ENCODE measurements around the gene GMDS. TPM values are rescaled to one million over a fixed set of nuclear protein-coding genes. Genes with fewer than 3 reads are reported as not detected.

Gene GMDS
- total RNA-seq, 1 donor from 2014 or later = 34.0 TPM

- no peak for DNase-seq (ENCODE audit: low spot score)
- Mint-ChIP-seq H3K4me3 (ENCODE audit: unreplicated experiment) (peak overlapping the region; percentile 75), H3K27ac (ENCODE audit: unreplicated experiment) (peak overlapping the region; percentile 83), H3K36me3 (ENCODE audit: low read depth) (peaks cover 34% of the 10 kb centered on the region), H3K4me1 (ENCODE audit: low read depth) (peaks cover 38% of the 10 kb centered on the region), H3K27me3 (ENCODE audit: low read depth) (no peaks in the 10 kb centered on the region), H3K9me3 (ENCODE audit: low read depth) (no peaks in the 10 kb centered on the region)
- TF ChIP-seq CTCF (IDR thresholded peaks at IDR 0.05) = no peak
Measured at GRCh38 chr6:1615151-1615852, 630.1 kb downstream of the GMDS start.

GRCh38 chr6:1614448-1615150, 630.8 kb downstream of the GMDS start:
- H3K4me1 Mint-ChIP-seq (ENCODE audit: low read depth) = peaks cover 36% of the 10 kb centered on the region
- H3K27ac Mint-ChIP-seq (ENCODE audit: unreplicated experiment) = peak overlapping the region; percentile 70
- TF ChIP-seq CTCF (IDR thresholded peaks at IDR 0.05) = no peak
- no peaks in the 10 kb centered on the region for H3K9me3 Mint-ChIP-seq (ENCODE audit: low read depth)
- H3K27me3 Mint-ChIP-seq (ENCODE audit: low read depth) = no peaks in the 10 kb centered on the region
- no peak for DNase-seq (ENCODE audit: low spot score)
- H3K36me3 Mint-ChIP-seq (ENCODE audit: low read depth) = peaks cover 34% of the 10 kb centered on the region
- peak overlapping the region; percentile 92 for H3K4me3 Mint-ChIP-seq (ENCODE audit: unreplicated experiment)

DNA sequence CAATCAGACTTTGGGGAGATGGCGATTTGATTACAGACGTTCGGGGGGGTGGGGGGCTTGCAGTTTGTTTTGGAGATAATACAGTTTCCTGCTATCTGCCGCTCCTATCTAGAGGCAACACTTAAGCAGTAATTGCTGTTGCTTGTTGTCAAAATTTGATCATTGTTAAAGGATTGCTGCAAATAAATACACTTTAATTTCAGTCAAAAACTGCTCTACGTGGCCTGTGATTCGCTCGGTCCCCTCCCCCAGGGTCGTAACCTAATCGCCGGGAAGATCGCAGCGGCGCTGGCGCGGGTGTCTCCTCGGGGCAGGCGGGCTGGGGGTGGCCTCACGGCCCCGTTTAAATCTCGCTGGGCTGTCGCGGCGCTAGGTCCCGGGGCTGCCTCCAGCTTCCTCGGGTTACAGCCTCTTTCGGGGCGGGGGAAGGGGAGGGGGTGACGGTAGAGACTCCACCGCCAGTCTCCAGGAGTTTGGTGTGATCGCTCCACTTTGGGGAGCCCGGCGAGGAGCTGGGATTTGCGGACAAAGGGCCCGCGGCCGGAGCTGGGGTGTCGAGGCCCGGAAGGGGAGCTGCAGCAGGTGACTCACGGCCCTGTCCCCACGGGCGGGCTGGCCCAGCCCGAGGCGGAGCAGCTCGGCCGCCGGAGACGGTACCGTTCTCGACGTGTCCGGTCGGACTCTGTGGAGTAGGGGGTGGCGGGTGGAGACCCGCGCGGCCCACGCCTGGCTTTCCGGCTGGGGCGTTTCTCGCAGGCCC, 631.5 kb downstream of the GMDS start:
- H3K4me3 Mint-ChIP-seq (ENCODE audit: unreplicated experiment) = peak overlapping the region; percentile 92
- no peak for DNase-seq (ENCODE audit: low spot score)
- peaks cover 34% of the 10 kb centered on the region for H3K4me1 Mint-ChIP-seq (ENCODE audit: low read depth)
- no peaks in the 10 kb centered on the region for H3K9me3 Mint-ChIP-seq (ENCODE audit: low read depth)
- no peaks in the 10 kb centered on the region for H3K27me3 Mint-ChIP-seq (ENCODE audit: low read depth)
- H3K36me3 Mint-ChIP-seq (ENCODE audit: low read depth) = peaks cover 34% of the 10 kb centered on the region
- no peak for TF ChIP-seq CTCF (IDR thresholded peaks at IDR 0.05)
- H3K27ac Mint-ChIP-seq (ENCODE audit: unreplicated experiment) = peak overlapping the region; percentile 97

DNA sequence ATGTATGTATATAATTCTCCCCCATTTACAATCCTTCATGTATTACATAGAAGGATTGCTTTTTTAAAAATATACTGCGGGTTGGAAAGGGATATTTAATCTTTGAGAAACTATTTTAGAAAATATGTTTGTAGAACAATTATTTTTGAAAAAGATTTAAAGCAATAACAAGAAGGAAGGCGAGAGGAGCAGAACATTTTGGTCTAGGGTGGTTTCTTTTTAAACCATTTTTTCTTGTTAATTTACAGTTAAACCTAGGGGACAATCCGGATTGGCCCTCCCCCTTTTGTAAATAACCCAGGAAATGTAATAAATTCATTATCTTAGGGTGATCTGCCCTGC, 632.1 kb downstream of the GMDS start:
- DNase-seq (ENCODE audit: low spot score) = no peak
- Mint-ChIP-seq H3K27ac (ENCODE audit: unreplicated experiment) (peak overlapping the region; percentile 97), H3K27me3 (ENCODE audit: low read depth) (no peaks in the 10 kb centered on the region), H3K9me3 (ENCODE audit: low read depth) (no peaks in the 10 kb centered on the region), H3K36me3 (ENCODE audit: low read depth) (peaks cover 30% of the 10 kb centered on the region), H3K4me3 (ENCODE audit: unreplicated experiment) (peak overlapping the region; percentile 92), H3K4me1 (ENCODE audit: low read depth) (peaks cover 33% of the 10 kb centered on the region)
- no peak for TF ChIP-seq CTCF (IDR thresholded peaks at IDR 0.05)

DNA sequence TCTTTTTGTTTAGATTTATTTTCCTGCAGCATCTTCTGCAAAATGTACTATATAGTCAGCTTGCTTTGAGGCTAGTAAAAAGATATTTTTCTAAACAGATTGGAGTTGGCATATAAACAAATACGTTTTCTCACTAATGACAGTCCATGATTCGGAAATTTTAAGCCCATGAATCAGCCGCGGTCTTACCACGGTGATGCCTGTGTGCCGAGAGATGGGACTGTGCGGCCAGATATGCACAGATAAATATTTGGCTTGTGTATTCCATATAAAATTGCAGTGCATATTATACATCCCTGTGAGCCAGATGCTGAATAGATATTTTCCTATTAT, 632.5 kb downstream of the GMDS start:
- Mint-ChIP-seq H3K4me3 (ENCODE audit: unreplicated experiment) (peak overlapping the region; percentile 92), H3K9me3 (ENCODE audit: low read depth) (no peaks in the 10 kb centered on the region), H3K27me3 (ENCODE audit: low read depth) (no peaks in the 10 kb centered on the region), H3K4me1 (ENCODE audit: low read depth) (peaks cover 33% of the 10 kb centered on the region), H3K36me3 (ENCODE audit: low read depth) (peaks cover 29% of the 10 kb centered on the region), H3K27ac (ENCODE audit: unreplicated experiment) (peak overlapping the region; percentile 97)
- DNase-seq (ENCODE audit: low spot score) = no peak
- peak; percentile 13 for TF ChIP-seq CTCF (IDR thresholded peaks at IDR 0.05)
